Loucy (cell line): Measurements from ENCODE around the gene XRCC1.

ENCODE experiments used
- H2AFZ ChIP-seq: fragments of 200-600 bp; sonication (generic); 2 replicates; pipeline ENCODE4 v1.6.0; 2016; ENCODE audit warnings: antibody characterized with exemption, mild to moderate bottlenecking, low read length, moderate library complexity
- H3F3A ChIP-seq: fragments of 200-600 bp; 2 replicates; pipeline ENCODE4 v1.6.0; 2016; ENCODE audit warnings: antibody characterized with exemption, low read depth, mild to moderate bottlenecking
- H3K27me3 ChIP-seq: fragments of 200-600 bp; sonication (generic); 2 replicates; pipeline ENCODE4 v1.6.1; 2014; ENCODE audit warnings: low read length, mild to moderate bottlenecking; ENCODE audit not compliant: insufficient read depth, poor library complexity, severe bottlenecking
- H3K36me3 ChIP-seq: fragments of 200-600 bp; sonication (generic); 2 replicates; pipeline ENCODE4 v1.6.1; 2016; ENCODE audit warnings: low read length; ENCODE audit not compliant: insufficient read depth
- H3K4me1 ChIP-seq: fragments of 200-600 bp; sonication (generic); 2 replicates; pipeline ENCODE4 v1.5.1; 2014; ENCODE audit warnings: low read length, mild to moderate bottlenecking; ENCODE audit not compliant: insufficient read depth, poor library complexity, severe bottlenecking
- H3K4me2 ChIP-seq: fragments of 200-600 bp; sonication (generic); 2 replicates; pipeline ENCODE4 v1.6.0; 2014; ENCODE audit warnings: antibody characterized with exemption, low read length, low read depth, mild to moderate bottlenecking; ENCODE audit not compliant: poor library complexity, severe bottlenecking
- H3K4me3 ChIP-seq: fragments of 200-600 bp; sonication (generic); 2 replicates; pipeline ENCODE4 v1.5.1; 2014; ENCODE audit warnings: low read length, mild to moderate bottlenecking, mixed read lengths; ENCODE audit not compliant: poor library complexity, severe bottlenecking
- H3K79me2 ChIP-seq: fragments of 200-600 bp; sonication (generic); 2 replicates; pipeline ENCODE4 v1.6.1; 2014; ENCODE audit warnings: low read length; ENCODE audit not compliant: insufficient read depth
- H3K9ac ChIP-seq: fragments of 200-600 bp; sonication (generic); 2 replicates; pipeline ENCODE4 v1.6.0; 2014; ENCODE audit warnings: mild to moderate bottlenecking, low read depth, low read length, moderate library complexity; ENCODE audit not compliant: poor library complexity, severe bottlenecking
- H3K9me2 ChIP-seq: fragments of 200-600 bp; sonication (generic); replicated peaks from 2 replicates; pipeline ENCODE4 v1.6.1; 2016; ENCODE audit warnings: low read depth, low read length, mixed read lengths
- H3K9me3 ChIP-seq: fragments of 200-600 bp; sonication (generic); 2 replicates; pipeline ENCODE4 v1.6.1; 2014; ENCODE audit warnings: mild to moderate bottlenecking, antibody characterized with exemption, low read length, low read depth; ENCODE audit not compliant: insufficient read depth
- H4K20me1 ChIP-seq: fragments of 200-600 bp; sonication (generic); 2 replicates; pipeline ENCODE4 v1.6.0; 2014; ENCODE audit warnings: antibody characterized with exemption, low read length, mild to moderate bottlenecking; ENCODE audit not compliant: insufficient read depth, poor library complexity, severe bottlenecking
- CTCF ChIP-seq: fragments of 200-600 bp; sonication (generic); conservative IDR thresholded peaks from 2 replicates; pipeline ENCODE4 v1.5.1; 2014; ENCODE audit warnings: mild to moderate bottlenecking, antibody characterized with exemption, low read length
- EZH2phosphoT487 ChIP-seq: fragments of 200-600 bp; IDR thresholded peaks from 2 replicates; pipeline ENCODE4 v1.6.1; 2018; ENCODE audit warnings: antibody characterized with exemption, mild to moderate bottlenecking, moderate library complexity, borderline replicate concordance

XRCC1 gene

GRCh38 chr19:43499042-43499441 is 76.3 kb downstream of the XRCC1 start:
- Histone ChIP-seq H3K36me3 (no peaks in the 10 kb centered on the region), H3K9me3 (no peaks in the 10 kb centered on the region), H3F3A (no peaks in the 10 kb centered on the region), H3K4me1 (peaks cover 6% of the 10 kb centered on the region), H3K79me2 (no peaks in the 10 kb centered on the region), H4K20me1 (no peaks in the 10 kb centered on the region), H3K9me2 (no peaks in the 10 kb centered on the region), H2AFZ (no peak overlapping the region), H3K27me3 (no peaks in the 10 kb centered on the region), H3K4me3 (no peak overlapping the region), H3K9ac (no peak overlapping the region), H3K4me2 (no peak overlapping the region)
- TF ChIP-seq CTCF (no peak), EZH2phosphoT487 (no peak)

- Histone ChIP-seq H3K4me3 (no peak overlapping the region), H3K27me3 (no peaks in the 10 kb centered on the region), H3K9me3 (no peaks in the 10 kb centered on the region), H4K20me1 (no peaks in the 10 kb centered on the region), H3K9me2 (no peaks in the 10 kb centered on the region), H3K9ac (no peak overlapping the region), H3K4me1 (peaks cover 6% of the 10 kb centered on the region), H3K79me2 (no peaks in the 10 kb centered on the region), H3K4me2 (no peak overlapping the region), H3F3A (no peaks in the 10 kb centered on the region), H2AFZ (no peak overlapping the region), H3K36me3 (no peaks in the 10 kb centered on the region)
- TF ChIP-seq CTCF (no peak), EZH2phosphoT487 (no peak)
These were observed 77.0 kb downstream of the XRCC1 start for GRCh38 chr19:43498233-43498842.

- no peaks in the 10 kb centered on the region for H3K9me3 ChIP-seq
- no peaks in the 10 kb centered on the region for H4K20me1 ChIP-seq
- no peaks in the 10 kb centered on the region for H3K36me3 ChIP-seq
- no peaks in the 10 kb centered on the region for H3K4me1 ChIP-seq
- H3K9ac ChIP-seq: no peak overlapping the region
- no peaks in the 10 kb centered on the region for H3K79me2 ChIP-seq
- H3K4me2 ChIP-seq: no peak overlapping the region
- no peaks in the 10 kb centered on the region for H3K9me2 ChIP-seq
- TF ChIP-seq CTCF: no peak
- TF ChIP-seq EZH2phosphoT487: no peak
- H3K4me3 ChIP-seq: no peak overlapping the region
- H3K27me3 ChIP-seq: no peaks in the 10 kb centered on the region
- H2AFZ ChIP-seq: no peak overlapping the region
- no peaks in the 10 kb centered on the region for H3F3A ChIP-seq
These were observed 78.4 kb downstream of the XRCC1 start for GRCh38 chr19:43496960-43497359.
